ENCODE results near the gene PCSK2.

DNA sequence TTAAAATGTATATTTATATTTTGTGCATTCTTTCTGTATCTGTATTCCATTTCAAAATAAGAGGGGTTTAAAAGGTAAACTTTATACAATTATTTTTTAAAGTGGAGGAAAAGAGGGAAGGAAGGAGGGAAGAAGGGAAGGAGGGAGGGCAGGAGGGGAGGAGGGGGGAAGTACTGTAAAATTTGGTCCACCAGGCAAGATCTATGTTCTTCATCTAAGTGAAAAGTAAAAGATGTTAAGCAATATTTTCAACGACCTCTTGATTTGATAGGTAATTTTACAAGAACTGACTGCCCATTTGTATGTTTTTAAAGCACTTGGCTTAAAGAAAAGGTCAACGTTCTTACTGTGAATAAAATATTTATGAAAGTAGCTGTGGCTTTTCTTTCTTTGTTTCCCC is 29.8 kb upstream of the PCSK2 start:
- no peak for TF ChIP-seq POLR2AphosphoS5 (IDR thresholded peaks at IDR 0.05; ENCODE audit: low read depth, low read length)
- no peak for TF ChIP-seq TAF1 (IDR thresholded peaks at IDR 0.05; ENCODE audit: borderline replicate concordance, low read depth, low read length)
